ENCODE data around the gene BACH1. TPM values are rescaled to one million over a fixed set of nuclear protein-coding genes. Genes with fewer than 3 reads are reported as not detected.

Gene BACH1
- total RNA-seq, 1 experiment from 2014 or later: 48.7 TPM

- H3K36me3 Mint-ChIP-seq: no peaks in the 10 kb centered on the region
- no peak overlapping the region for H3K27ac Mint-ChIP-seq
- H3K9me3 Mint-ChIP-seq: no peaks in the 10 kb centered on the region
- no peak for ATAC-seq
- no peaks in the 10 kb centered on the region for H3K4me1 Mint-ChIP-seq
- POLR2A ChIA-PET: no interaction called here
- H3K27me3 Mint-ChIP-seq (ENCODE audit: low read depth): no peaks in the 10 kb centered on the region
- TF ChIP-seq, protein P1, sequence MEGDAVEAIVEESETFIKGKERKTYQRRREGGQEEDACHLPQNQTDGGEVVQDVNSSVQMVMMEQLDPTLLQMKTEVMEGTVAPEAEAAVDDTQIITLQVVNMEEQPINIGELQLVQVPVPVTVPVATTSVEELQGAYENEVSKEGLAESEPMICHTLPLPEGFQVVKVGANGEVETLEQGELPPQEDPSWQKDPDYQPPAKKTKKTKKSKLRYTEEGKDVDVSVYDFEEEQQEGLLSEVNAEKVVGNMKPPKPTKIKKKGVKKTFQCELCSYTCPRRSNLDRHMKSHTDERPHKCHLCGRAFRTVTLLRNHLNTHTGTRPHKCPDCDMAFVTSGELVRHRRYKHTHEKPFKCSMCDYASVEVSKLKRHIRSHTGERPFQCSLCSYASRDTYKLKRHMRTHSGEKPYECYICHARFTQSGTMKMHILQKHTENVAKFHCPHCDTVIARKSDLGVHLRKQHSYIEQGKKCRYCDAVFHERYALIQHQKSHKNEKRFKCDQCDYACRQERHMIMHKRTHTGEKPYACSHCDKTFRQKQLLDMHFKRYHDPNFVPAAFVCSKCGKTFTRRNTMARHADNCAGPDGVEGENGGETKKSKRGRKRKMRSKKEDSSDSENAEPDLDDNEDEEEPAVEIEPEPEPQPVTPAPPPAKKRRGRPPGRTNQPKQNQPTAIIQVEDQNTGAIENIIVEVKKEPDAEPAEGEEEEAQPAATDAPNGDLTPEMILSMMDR (IDR thresholded peaks at IDR 0.05): no peak
- TF ChIP-seq TP53 (CRISPR knock-in tag; IDR thresholded peaks at IDR 0.05): no peak
- TF ChIP-seq, protein P2, sequence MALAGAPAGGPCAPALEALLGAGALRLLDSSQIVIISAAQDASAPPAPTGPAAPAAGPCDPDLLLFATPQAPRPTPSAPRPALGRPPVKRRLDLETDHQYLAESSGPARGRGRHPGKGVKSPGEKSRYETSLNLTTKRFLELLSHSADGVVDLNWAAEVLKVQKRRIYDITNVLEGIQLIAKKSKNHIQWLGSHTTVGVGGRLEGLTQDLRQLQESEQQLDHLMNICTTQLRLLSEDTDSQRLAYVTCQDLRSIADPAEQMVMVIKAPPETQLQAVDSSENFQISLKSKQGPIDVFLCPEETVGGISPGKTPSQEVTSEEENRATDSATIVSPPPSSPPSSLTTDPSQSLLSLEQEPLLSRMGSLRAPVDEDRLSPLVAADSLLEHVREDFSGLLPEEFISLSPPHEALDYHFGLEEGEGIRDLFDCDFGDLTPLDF (CRISPR knock-in tag; IDR thresholded peaks at IDR 0.05): no peak
- TF ChIP-seq GTF2I (CRISPR knock-in tag; conservative IDR thresholded peaks at IDR 0.05): no peak
- no peak for TF ChIP-seq CBFB (CRISPR knock-in tag; IDR thresholded peaks at IDR 0.05; ENCODE audit: low read depth)
- no peak for TF ChIP-seq ATF6 (CRISPR knock-in tag; IDR thresholded peaks at IDR 0.05)
- no peak for TF ChIP-seq SMAD4 (CRISPR knock-in tag; IDR thresholded peaks at IDR 0.05)
- DNase-seq (ENCODE audit: low spot score): no peak
- CTCF ChIA-PET: no interaction called here
- H3K4me3 Mint-ChIP-seq: no peak overlapping the region
Measured at GRCh38 chr21:29264721-29265120, 34.0 kb upstream of the BACH1 start.

DNA sequence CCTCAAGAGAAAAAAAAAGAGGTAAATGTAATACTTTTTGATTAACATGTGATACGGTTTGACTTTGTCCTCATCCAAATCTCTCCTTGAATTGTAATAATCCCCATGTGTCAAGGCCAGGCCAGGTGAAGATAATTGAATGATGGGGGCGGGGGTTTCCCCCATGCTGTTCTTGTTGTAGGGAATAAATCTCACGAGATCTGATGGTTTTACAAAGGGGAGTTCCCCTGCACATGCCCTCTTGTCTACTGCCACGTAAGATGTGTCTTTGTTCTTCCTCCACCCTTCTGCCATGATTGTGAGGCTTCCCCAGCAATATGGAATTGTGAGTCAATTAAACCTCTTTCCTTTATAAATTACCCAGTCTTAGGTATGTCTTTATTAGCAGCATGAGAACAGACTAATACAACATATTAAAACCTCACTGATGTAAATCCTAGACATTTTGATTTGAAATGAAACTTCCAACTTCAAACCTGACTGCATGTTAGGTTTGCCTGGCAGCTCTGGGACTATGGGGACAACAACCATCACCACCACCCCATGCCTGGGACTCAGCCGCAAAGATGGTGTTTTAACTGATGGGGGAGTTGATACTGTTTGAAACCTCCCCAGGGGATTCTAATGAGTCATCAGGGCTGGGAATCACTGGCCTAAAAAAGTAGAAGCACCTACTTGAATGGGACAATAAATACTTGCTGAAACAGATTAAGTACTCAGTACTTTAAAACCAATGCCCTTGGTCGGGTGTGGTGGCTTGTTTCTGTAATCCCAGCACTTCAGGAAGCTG is 32.8 kb upstream of the BACH1 start:
- DNase-seq (ENCODE audit: low spot score) (no peak), ATAC-seq (no peak)
- Mint-ChIP-seq H3K27me3 (ENCODE audit: low read depth) (no peaks in the 10 kb centered on the region; the same call in 1 of the 2 replicates), H3K27ac (no peak overlapping the region), H3K9me3 (no peaks in the 10 kb centered on the region), H3K4me1 (no peaks in the 10 kb centered on the region), H3K36me3 (no peaks in the 10 kb centered on the region), H3K4me3 (no peak overlapping the region)
- ChIA-PET POLR2A (no interaction called here), CTCF (no interaction called here)
- TF ChIP-seq SP1 (CRISPR knock-in tag; conservative IDR thresholded peaks at IDR 0.05) (no peak), TP53 (CRISPR knock-in tag; IDR thresholded peaks at IDR 0.05) (no peak), FOXP1 (CRISPR knock-in tag; IDR thresholded peaks at IDR 0.05; ENCODE audit: borderline replicate concordance) (no peak), SOX15 (CRISPR knock-in tag; IDR thresholded peaks at IDR 0.05) (no peak), PRRX2 (CRISPR knock-in tag; IDR thresholded peaks at IDR 0.05) (no peak), RELA (CRISPR knock-in tag; IDR thresholded peaks at IDR 0.05; ENCODE audit: borderline replicate concordance) (no peak), ZNF263 (CRISPR knock-in tag; IDR thresholded peaks at IDR 0.05; ENCODE audit: low read depth) (no peak), IRF1 (CRISPR knock-in tag; IDR thresholded peaks at IDR 0.05) (no peak), CBFB (CRISPR knock-in tag; IDR thresholded peaks at IDR 0.05; ENCODE audit: low read depth) (no peak), FOXK1 (CRISPR knock-in tag; IDR thresholded peaks at IDR 0.05) (no peak), ZNF671 (CRISPR knock-in tag; IDR thresholded peaks at IDR 0.05) (no peak), ZNF317 (CRISPR knock-in tag; IDR thresholded peaks at IDR 0.05; ENCODE audit: borderline replicate concordance, low read depth) (no peak)
- TF ChIP-seq, protein P3, sequence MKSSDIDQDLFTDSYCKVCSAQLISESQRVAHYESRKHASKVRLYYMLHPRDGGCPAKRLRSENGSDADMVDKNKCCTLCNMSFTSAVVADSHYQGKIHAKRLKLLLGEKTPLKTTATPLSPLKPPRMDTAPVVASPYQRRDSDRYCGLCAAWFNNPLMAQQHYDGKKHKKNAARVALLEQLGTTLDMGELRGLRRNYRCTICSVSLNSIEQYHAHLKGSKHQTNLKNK (CRISPR knock-in tag; IDR thresholded peaks at IDR 0.05): no peak
- TF ChIP-seq, protein P4, sequence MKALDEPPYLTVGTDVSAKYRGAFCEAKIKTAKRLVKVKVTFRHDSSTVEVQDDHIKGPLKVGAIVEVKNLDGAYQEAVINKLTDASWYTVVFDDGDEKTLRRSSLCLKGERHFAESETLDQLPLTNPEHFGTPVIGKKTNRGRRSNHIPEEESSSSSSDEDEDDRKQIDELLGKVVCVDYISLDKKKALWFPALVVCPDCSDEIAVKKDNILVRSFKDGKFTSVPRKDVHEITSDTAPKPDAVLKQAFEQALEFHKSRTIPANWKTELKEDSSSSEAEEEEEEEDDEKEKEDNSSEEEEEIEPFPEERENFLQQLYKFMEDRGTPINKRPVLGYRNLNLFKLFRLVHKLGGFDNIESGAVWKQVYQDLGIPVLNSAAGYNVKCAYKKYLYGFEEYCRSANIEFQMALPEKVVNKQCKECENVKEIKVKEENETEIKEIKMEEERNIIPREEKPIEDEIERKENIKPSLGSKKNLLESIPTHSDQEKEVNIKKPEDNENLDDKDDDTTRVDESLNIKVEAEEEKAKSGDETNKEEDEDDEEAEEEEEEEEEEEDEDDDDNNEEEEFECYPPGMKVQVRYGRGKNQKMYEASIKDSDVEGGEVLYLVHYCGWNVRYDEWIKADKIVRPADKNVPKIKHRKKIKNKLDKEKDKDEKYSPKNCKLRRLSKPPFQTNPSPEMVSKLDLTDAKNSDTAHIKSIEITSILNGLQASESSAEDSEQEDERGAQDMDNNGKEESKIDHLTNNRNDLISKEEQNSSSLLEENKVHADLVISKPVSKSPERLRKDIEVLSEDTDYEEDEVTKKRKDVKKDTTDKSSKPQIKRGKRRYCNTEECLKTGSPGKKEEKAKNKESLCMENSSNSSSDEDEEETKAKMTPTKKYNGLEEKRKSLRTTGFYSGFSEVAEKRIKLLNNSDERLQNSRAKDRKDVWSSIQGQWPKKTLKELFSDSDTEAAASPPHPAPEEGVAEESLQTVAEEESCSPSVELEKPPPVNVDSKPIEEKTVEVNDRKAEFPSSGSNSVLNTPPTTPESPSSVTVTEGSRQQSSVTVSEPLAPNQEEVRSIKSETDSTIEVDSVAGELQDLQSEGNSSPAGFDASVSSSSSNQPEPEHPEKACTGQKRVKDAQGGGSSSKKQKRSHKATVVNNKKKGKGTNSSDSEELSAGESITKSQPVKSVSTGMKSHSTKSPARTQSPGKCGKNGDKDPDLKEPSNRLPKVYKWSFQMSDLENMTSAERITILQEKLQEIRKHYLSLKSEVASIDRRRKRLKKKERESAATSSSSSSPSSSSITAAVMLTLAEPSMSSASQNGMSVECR (CRISPR knock-in tag; IDR thresholded peaks at IDR 0.05; ENCODE audit: borderline replicate concordance): no peak
- TF ChIP-seq, protein P5, sequence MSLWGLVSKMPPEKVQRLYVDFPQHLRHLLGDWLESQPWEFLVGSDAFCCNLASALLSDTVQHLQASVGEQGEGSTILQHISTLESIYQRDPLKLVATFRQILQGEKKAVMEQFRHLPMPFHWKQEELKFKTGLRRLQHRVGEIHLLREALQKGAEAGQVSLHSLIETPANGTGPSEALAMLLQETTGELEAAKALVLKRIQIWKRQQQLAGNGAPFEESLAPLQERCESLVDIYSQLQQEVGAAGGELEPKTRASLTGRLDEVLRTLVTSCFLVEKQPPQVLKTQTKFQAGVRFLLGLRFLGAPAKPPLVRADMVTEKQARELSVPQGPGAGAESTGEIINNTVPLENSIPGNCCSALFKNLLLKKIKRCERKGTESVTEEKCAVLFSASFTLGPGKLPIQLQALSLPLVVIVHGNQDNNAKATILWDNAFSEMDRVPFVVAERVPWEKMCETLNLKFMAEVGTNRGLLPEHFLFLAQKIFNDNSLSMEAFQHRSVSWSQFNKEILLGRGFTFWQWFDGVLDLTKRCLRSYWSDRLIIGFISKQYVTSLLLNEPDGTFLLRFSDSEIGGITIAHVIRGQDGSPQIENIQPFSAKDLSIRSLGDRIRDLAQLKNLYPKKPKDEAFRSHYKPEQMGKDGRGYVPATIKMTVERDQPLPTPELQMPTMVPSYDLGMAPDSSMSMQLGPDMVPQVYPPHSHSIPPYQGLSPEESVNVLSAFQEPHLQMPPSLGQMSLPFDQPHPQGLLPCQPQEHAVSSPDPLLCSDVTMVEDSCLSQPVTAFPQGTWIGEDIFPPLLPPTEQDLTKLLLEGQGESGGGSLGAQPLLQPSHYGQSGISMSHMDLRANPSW (CRISPR knock-in tag; conservative IDR thresholded peaks at IDR 0.05; ENCODE audit: low read depth): no peak

Measured in WTC11 (cell line).